CD14-positive monocyte (primary cell): ENCODE results near the gene TMEM82. TPM values are rescaled to one million over a fixed set of nuclear protein-coding genes. Genes with fewer than 3 reads are reported as not detected.

Experiments used
- DNase-seq, 3 donors: peaks; one replicate each; pipeline ENCODE4 v3.0.0-alpha.2; 2011 to 2022
- H2AFZ ChIP-seq: 2 replicates; pipeline ENCODE4 v1.6.0; 2012; ENCODE audit warnings: mild to moderate bottlenecking, low read depth, low read length, inconsistent platforms; ENCODE audit not compliant: insufficient read depth, poor library complexity, severe bottlenecking
- H3K27ac ChIP-seq, 2 donors: 1 replicate in 1 of 2; 2 replicates in 1 of 2; pipeline ENCODE4 v1.5.1; 2012 to 2013; ENCODE audit warnings: low read length in 2 of 2, control low read depth in 1 of 2, inconsistent platforms in 1 of 2, low read depth in 1 of 2, mild to moderate bottlenecking in 1 of 2
- H3K27me3 ChIP-seq, 2 donors: one replicate each; pipeline versions ENCODE4 v1.6.0 to v1.6.1; 2011 to 2013; ENCODE audit warnings: low read length in 2 of 2; ENCODE audit not compliant: control insufficient read depth in 2 of 2, insufficient read depth in 2 of 2
- H3K36me3 ChIP-seq, 2 donors: replicated peaks in 1 of 2; 1 replicate in 1 of 2; 2 replicates in 1 of 2; pipeline versions ENCODE4 v1.5.1 to v1.6.1; 2012 to 2013; ENCODE audit warnings: low read length in 2 of 2, control low read depth in 1 of 2, inconsistent platforms in 1 of 2, mild to moderate bottlenecking in 1 of 2; ENCODE audit not compliant: insufficient read depth in 2 of 2, control insufficient read depth in 1 of 2
- H3K4me1 ChIP-seq, 2 donors: 1 replicate in 1 of 2; 2 replicates in 1 of 2; pipeline versions ENCODE4 v1.5.1 to v1.6.1; 2012 to 2013; ENCODE audit warnings: low read length in 2 of 2, control low read depth in 1 of 2, inconsistent platforms in 1 of 2, mild to moderate bottlenecking in 1 of 2, moderate library complexity in 1 of 2; ENCODE audit not compliant: insufficient read depth in 2 of 2, control insufficient read depth in 1 of 2
- H3K4me2 ChIP-seq: replicated peaks from 2 replicates; pipeline ENCODE3; 2012; ENCODE audit warnings: low read length, moderate library complexity, mild to moderate bottlenecking; ENCODE audit not compliant: poor library complexity, severe bottlenecking; ENCODE audit errors: extremely low read depth
- H3K4me3 ChIP-seq, 3 experiments: fragments of 200-600 bp in 1 of 3; sonication (generic) in 1 of 3; replicated peaks in 1 of 3; 1 replicate in 2 of 3; 2 replicates in 1 of 3; pipeline ENCODE4 v1.5.1; 2011 to 2013; ENCODE audit warnings: low read length in 3 of 3, mild to moderate bottlenecking in 3 of 3, control low read depth in 2 of 3, low read depth in 2 of 3, inconsistent platforms in 1 of 3, moderate library complexity in 1 of 3
- H3K79me2 ChIP-seq: 2 replicates; pipeline ENCODE4 v1.6.0; 2012; ENCODE audit warnings: mild to moderate bottlenecking, control low read depth, inconsistent platforms, low read length, moderate library complexity; ENCODE audit not compliant: insufficient read depth
- H3K9ac ChIP-seq: 2 replicates; pipeline ENCODE4 v1.6.0; 2017; ENCODE audit warnings: low read length, mild to moderate bottlenecking; ENCODE audit not compliant: insufficient read depth, poor library complexity, severe bottlenecking
- H3K9me3 ChIP-seq, 2 donors: replicated peaks in 1 of 2; 1 replicate in 1 of 2; 2 replicates in 1 of 2; pipeline versions ENCODE4 v1.5.1 to v1.6.1; 2012 to 2013; ENCODE audit warnings: low read length in 2 of 2, control low read depth in 1 of 2; ENCODE audit not compliant: control insufficient read depth in 1 of 2, insufficient read depth in 1 of 2
- H4K20me1 ChIP-seq: 2 replicates; pipeline ENCODE4 v1.6.0; 2012; ENCODE audit warnings: mild to moderate bottlenecking, low read length, control low read depth, moderate library complexity; ENCODE audit not compliant: insufficient read depth
- H3K27ac Mint-ChIP-seq, 7 donors: one replicate each; pipeline ENCODE4 v1.8.0; 2020; ENCODE audit warnings: mild to moderate bottlenecking in 7 of 7, mixed read lengths in 7 of 7, moderate library complexity in 6 of 7, inconsistent platforms in 2 of 7
- H3K27me3 Mint-ChIP-seq, 3 donors: one replicate each; pipeline ENCODE4 v1.8.0; 2021 to 2022; ENCODE audit warnings: low read depth in 3 of 3, mild to moderate bottlenecking in 3 of 3, mixed read lengths in 3 of 3, moderate library complexity in 3 of 3, inconsistent platforms in 1 of 3
- H3K36me3 Mint-ChIP-seq, 2 donors: one replicate each; pipeline ENCODE4 v1.8.0; 2020; ENCODE audit warnings: mixed read lengths in 2 of 2, inconsistent platforms in 1 of 2, mild to moderate bottlenecking in 1 of 2
- H3K4me1 Mint-ChIP-seq: one replicate; pipeline ENCODE4 v1.8.0; 2020; ENCODE audit warnings: mild to moderate bottlenecking, mixed read lengths
- H3K4me3 Mint-ChIP-seq, 2 donors: one replicate each; pipeline ENCODE4 v1.8.0; 2020; ENCODE audit warnings: mild to moderate bottlenecking in 2 of 2, mixed read lengths in 2 of 2, moderate library complexity in 1 of 2
- H3K9me3 Mint-ChIP-seq, 7 donors: one replicate each; pipeline ENCODE4 v1.8.0; 2020 to 2022; ENCODE audit warnings: mixed read lengths in 7 of 7, mild to moderate bottlenecking in 6 of 7, moderate library complexity in 6 of 7, inconsistent platforms in 2 of 7
- WGBS: methylation state at CpG from one replicate; pipeline ENCODE4 v1.1.5; 2013; ENCODE audit warnings: missing lambda C conversion rate; ENCODE audit not compliant: insufficient coverage; 5-methylcytosine and 5-hydroxymethylcytosine counted together
- intact Hi-C, 2 donors: fragments of 100-400 bp; cut with micrococcal nuclease; formaldehyde crosslinking; loops; one replicate each; pipeline versions ENCODE4 v1.15.0 to v1.15.1; 2023
- polyA plus RNA-seq, 3 donors: library from polyadenylated mRNA; depleted of rRNA in 1 of 3; unstranded in 2 of 3; stranded (reverse) in 1 of 3; fragments of 300-500 nt in 2 of 3; fragments of >200 nt in 1 of 3; fragmentation: Illumina TruSeq in 2 of 3; gene quantifications; 1 replicate in 2 of 3; 2 replicates in 1 of 3; pipeline ENCODE4 v1.2.3, GENCODE V29; 2012 to 2021
- TF ChIP-seq, protein P1 (sequence below): fragments of 200-600 bp; IDR thresholded peaks from one replicate; pipeline ENCODE4 v1.8.0; 2022; ENCODE audit warnings: antibody characterized with exemption, mild to moderate bottlenecking

Gene TMEM82
- polyA plus RNA-seq, 3 donors = not detected

DNA sequence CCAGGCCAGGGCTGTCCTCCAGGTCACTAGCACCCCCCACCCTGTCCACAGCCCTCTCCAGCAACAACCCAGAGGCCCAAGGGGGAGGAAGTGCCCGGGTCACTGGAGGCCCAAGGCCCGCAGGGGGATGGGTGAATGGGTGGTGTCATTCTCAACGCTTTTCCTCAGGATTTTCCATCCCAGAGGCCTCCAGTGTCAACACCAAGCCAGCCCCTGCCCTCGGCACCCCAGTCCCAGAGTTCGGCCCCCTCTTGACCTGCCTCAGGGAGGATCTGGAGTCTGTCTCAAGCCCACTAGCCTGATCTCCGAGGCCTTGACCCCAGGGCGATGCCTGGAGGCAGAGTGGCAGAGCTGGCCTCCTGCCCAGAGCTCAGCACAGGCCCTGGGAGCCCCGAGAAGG, 5.1 kb downstream of the TMEM82 start:
- Mint-ChIP-seq H3K27ac (no peak overlapping the region), H3K36me3 (no peaks in the 10 kb centered on the region), H3K9me3 (peaks cover 0 to 2% (median 0%) of the 10 kb centered on the region in 7 donors), H3K27me3 (peaks cover 0 to 6% (median 6%) of the 10 kb centered on the region in 3 donors), H3K4me3 (no peak overlapping the region), H3K4me1 (no peaks in the 10 kb centered on the region)
- 100% methylated on average over 5 of the region's 8 CpGs for WGBS
- Histone ChIP-seq H3K79me2 (no peaks in the 10 kb centered on the region), H2AFZ (no peak overlapping the region), H3K4me2 (no peak overlapping the region), H3K9ac (no peak overlapping the region), H3K4me1 (no peaks in the 10 kb centered on the region), H4K20me1 (no peaks in the 10 kb centered on the region), H3K27ac (no peak overlapping the region), H3K4me3 (no peak overlapping the region), H3K27me3 (no peaks in the 10 kb centered on the region), H3K36me3 (no peaks in the 10 kb centered on the region), H3K9me3 (no peaks in the 10 kb centered on the region)
- TF ChIP-seq, protein P1, sequence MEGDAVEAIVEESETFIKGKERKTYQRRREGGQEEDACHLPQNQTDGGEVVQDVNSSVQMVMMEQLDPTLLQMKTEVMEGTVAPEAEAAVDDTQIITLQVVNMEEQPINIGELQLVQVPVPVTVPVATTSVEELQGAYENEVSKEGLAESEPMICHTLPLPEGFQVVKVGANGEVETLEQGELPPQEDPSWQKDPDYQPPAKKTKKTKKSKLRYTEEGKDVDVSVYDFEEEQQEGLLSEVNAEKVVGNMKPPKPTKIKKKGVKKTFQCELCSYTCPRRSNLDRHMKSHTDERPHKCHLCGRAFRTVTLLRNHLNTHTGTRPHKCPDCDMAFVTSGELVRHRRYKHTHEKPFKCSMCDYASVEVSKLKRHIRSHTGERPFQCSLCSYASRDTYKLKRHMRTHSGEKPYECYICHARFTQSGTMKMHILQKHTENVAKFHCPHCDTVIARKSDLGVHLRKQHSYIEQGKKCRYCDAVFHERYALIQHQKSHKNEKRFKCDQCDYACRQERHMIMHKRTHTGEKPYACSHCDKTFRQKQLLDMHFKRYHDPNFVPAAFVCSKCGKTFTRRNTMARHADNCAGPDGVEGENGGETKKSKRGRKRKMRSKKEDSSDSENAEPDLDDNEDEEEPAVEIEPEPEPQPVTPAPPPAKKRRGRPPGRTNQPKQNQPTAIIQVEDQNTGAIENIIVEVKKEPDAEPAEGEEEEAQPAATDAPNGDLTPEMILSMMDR = no peak
- intact Hi-C loops = no loop called here
- DNase-seq = no peak

GRCh38 chr1:15748264-15748663, 6.0 kb downstream of the TMEM82 start:
- H3K27ac Mint-ChIP-seq = no peak overlapping the region
- intact Hi-C loops = no loop called here
- H3K79me2 ChIP-seq = no peaks in the 10 kb centered on the region
- H3K27me3 ChIP-seq = no peaks in the 10 kb centered on the region
- H3K27ac ChIP-seq = no peak overlapping the region
- no peak overlapping the region for H3K9ac ChIP-seq
- no peak for DNase-seq
- no peaks in the 10 kb centered on the region for H3K36me3 ChIP-seq
- H2AFZ ChIP-seq = no peak overlapping the region
- peaks cover under 1 to 6% (median 3%) of the 10 kb centered on the region in 3 donors for H3K27me3 Mint-ChIP-seq
- H3K36me3 Mint-ChIP-seq = no peaks in the 10 kb centered on the region
- no peak overlapping the region for H3K4me2 ChIP-seq
- peaks cover 0 to 2% (median 0%) of the 10 kb centered on the region in 7 donors for H3K9me3 Mint-ChIP-seq
- TF ChIP-seq, protein P1 = no peak
- 74% methylated on average over 5 of the region's 5 CpGs for WGBS
- no peaks in the 10 kb centered on the region for H3K4me1 ChIP-seq
- H3K4me3 ChIP-seq = no peak overlapping the region
- H3K4me3 Mint-ChIP-seq = no peak overlapping the region
- no peaks in the 10 kb centered on the region for H3K4me1 Mint-ChIP-seq
- H3K9me3 ChIP-seq = no peaks in the 10 kb centered on the region
- no peaks in the 10 kb centered on the region for H4K20me1 ChIP-seq
